ENCODE measurements around the gene COX6B2.
"Not testable (repeated sequence)": the region's sequence is repeated elsewhere in the genome, so short reads cannot be mapped to it uniquely, and the experiment has no call there.

The COX6B2 gene

GRCh38 chr19:55354698-55355212, at the start of gene COX6B2:
TSS of gene COX6B2 (minus strand) at chr19:55354719. CDS start at chr19:55354521, 198 bp downstream.
- no peak within 1 kb of the TSS for H3K27ac ChIP-seq (ENCODE audit: low read length)
- H3K36me3 ChIP-seq (ENCODE audit: insufficient read depth, low read depth, low read length) = no peaks in the 10 kb centered on the region
- no peaks in the 10 kb centered on the region; the same call in 1 of the 2 replicates for H3K4me1 ChIP-seq (ENCODE audit: insufficient read depth, low read length)
- peaks cover 81% of the 10 kb centered on the region for H3K27me3 ChIP-seq (ENCODE audit: insufficient read depth, low read length)
- H3K9me3 ChIP-seq (ENCODE audit: insufficient read depth, low read depth, low read length) = no peaks in the 10 kb centered on the region
- peak within 1 kb of the TSS; percentile 66 for H3K4me3 ChIP-seq (ENCODE audit: low read length)
- peak within 1 kb of the TSS; percentile 34; the same call in 1 of the 2 replicates for H3K9ac ChIP-seq (ENCODE audit: low read depth, low read length)

GRCh38 chr19:55402509-55402908, 48.0 kb upstream of the COX6B2 start:
- no peaks in the 10 kb centered on the region for H3K27me3 ChIP-seq (ENCODE audit: insufficient read depth, low read length)
- no peak overlapping the region for H3K9ac ChIP-seq (ENCODE audit: low read depth, low read length)
- H3K4me1 ChIP-seq (ENCODE audit: insufficient read depth, low read length) = peaks cover 9% of the 10 kb centered on the region
- no peak overlapping the region for H3K4me3 ChIP-seq (ENCODE audit: low read length)
- H3K36me3 ChIP-seq (ENCODE audit: insufficient read depth, low read depth, low read length) = peaks cover 65% of the 10 kb centered on the region
- H3K27ac ChIP-seq (ENCODE audit: low read length) = no peak overlapping the region
- no peaks in the 10 kb centered on the region for H3K9me3 ChIP-seq (ENCODE audit: insufficient read depth, low read depth, low read length)

- H3K4me3 ChIP-seq (ENCODE audit: low read length); H3K27ac ChIP-seq (ENCODE audit: low read length); H3K9ac ChIP-seq (ENCODE audit: low read depth, low read length); H3K9me3 ChIP-seq (ENCODE audit: insufficient read depth, low read depth, low read length); H3K27me3 ChIP-seq (ENCODE audit: insufficient read depth, low read length); H3K4me1 ChIP-seq (ENCODE audit: insufficient read depth, low read length): not testable (repeated sequence)
- H3K36me3 ChIP-seq (ENCODE audit: insufficient read depth, low read depth, low read length) = peaks cover 59% of the 10 kb centered on the region
Observed at GRCh38 chr19:55401390-55401789, 46.9 kb upstream of the COX6B2 start.

- no peaks in the 10 kb centered on the region for H3K9me3 ChIP-seq (ENCODE audit: insufficient read depth, low read depth, low read length)
- H3K9ac ChIP-seq (ENCODE audit: low read depth, low read length) = no peak overlapping the region
- H3K27ac ChIP-seq (ENCODE audit: low read length) = no peak overlapping the region
- H3K4me1 ChIP-seq (ENCODE audit: insufficient read depth, low read length) = no peaks in the 10 kb centered on the region; the same call in 1 of the 2 replicates
- peaks cover 50% of the 10 kb centered on the region for H3K36me3 ChIP-seq (ENCODE audit: insufficient read depth, low read depth, low read length)
- no peaks in the 10 kb centered on the region for H3K27me3 ChIP-seq (ENCODE audit: insufficient read depth, low read length)
- no peak overlapping the region for H3K4me3 ChIP-seq (ENCODE audit: low read length)
Observed at GRCh38 chr19:55400281-55401087, 46.0 kb upstream of the COX6B2 start.

GRCh38 chr19:55398200-55398925, 43.8 kb upstream of the COX6B2 start:
- no peaks in the 10 kb centered on the region for H3K27me3 ChIP-seq (ENCODE audit: insufficient read depth, low read length)
- peaks cover 31% of the 10 kb centered on the region for H3K36me3 ChIP-seq (ENCODE audit: insufficient read depth, low read depth, low read length)
- H3K9ac ChIP-seq (ENCODE audit: low read depth, low read length) = no peak overlapping the region
- no peak overlapping the region for H3K27ac ChIP-seq (ENCODE audit: low read length)
- H3K9me3 ChIP-seq (ENCODE audit: insufficient read depth, low read depth, low read length) = no peaks in the 10 kb centered on the region
- H3K4me1 ChIP-seq (ENCODE audit: insufficient read depth, low read length) = peaks cover 2% of the 10 kb centered on the region; the same call in 1 of the 2 replicates
- no peak overlapping the region for H3K4me3 ChIP-seq (ENCODE audit: low read length)

- H3K27ac ChIP-seq (ENCODE audit: low read length) = peak overlapping the region; percentile 70
- peaks cover 31% of the 10 kb centered on the region for H3K4me1 ChIP-seq (ENCODE audit: insufficient read depth, low read length)
- H3K4me3 ChIP-seq (ENCODE audit: low read length) = peak overlapping the region; percentile 43; the same call in 1 of the 2 replicates
Observed at GRCh38 chr19:55392820-55393761, 38.6 kb upstream of the COX6B2 start.

GRCh38 chr19:55391702-55392615, 37.4 kb upstream of the COX6B2 start:
- Histone ChIP-seq H3K27me3 (ENCODE audit: insufficient read depth, low read length) (no peaks in the 10 kb centered on the region), H3K27ac (ENCODE audit: low read length) (no peak overlapping the region), H3K9ac (ENCODE audit: low read depth, low read length) (peak overlapping the region; percentile 60; the same call in 1 of the 2 replicates), H3K4me1 (ENCODE audit: insufficient read depth, low read length) (peaks cover 40% of the 10 kb centered on the region), H3K36me3 (ENCODE audit: insufficient read depth, low read depth, low read length) (peaks cover 36% of the 10 kb centered on the region), H3K4me3 (ENCODE audit: low read length) (peak overlapping the region; percentile 43), H3K9me3 (ENCODE audit: insufficient read depth, low read depth, low read length) (no peaks in the 10 kb centered on the region)

More at GRCh38 chr19:55392820-55393761, 38.6 kb upstream of the COX6B2 start:
- peak overlapping the region; percentile 60; the same call in 1 of the 2 replicates for H3K9ac ChIP-seq (ENCODE audit: low read depth, low read length)
- H3K27me3 ChIP-seq (ENCODE audit: insufficient read depth, low read length) = no peaks in the 10 kb centered on the region
- H3K9me3 ChIP-seq (ENCODE audit: insufficient read depth, low read depth, low read length) = no peaks in the 10 kb centered on the region
- peaks cover 24% of the 10 kb centered on the region for H3K36me3 ChIP-seq (ENCODE audit: insufficient read depth, low read depth, low read length)

GRCh38 chr19:55391191-55391670, 36.7 kb upstream of the COX6B2 start:
- no peak overlapping the region for H3K27ac ChIP-seq (ENCODE audit: low read length)
- peaks cover 42% of the 10 kb centered on the region for H3K4me1 ChIP-seq (ENCODE audit: insufficient read depth, low read length)
- no peak overlapping the region for H3K4me3 ChIP-seq (ENCODE audit: low read length)
- no peaks in the 10 kb centered on the region for H3K9me3 ChIP-seq (ENCODE audit: insufficient read depth, low read depth, low read length)
- no peak overlapping the region for H3K9ac ChIP-seq (ENCODE audit: low read depth, low read length)
- peaks cover 42% of the 10 kb centered on the region for H3K36me3 ChIP-seq (ENCODE audit: insufficient read depth, low read depth, low read length)
- H3K27me3 ChIP-seq (ENCODE audit: insufficient read depth, low read length) = no peaks in the 10 kb centered on the region

GRCh38 chr19:55390461-55390880, 36.0 kb upstream of the COX6B2 start:
- no peak overlapping the region for H3K9ac ChIP-seq (ENCODE audit: low read depth, low read length)
- no peak overlapping the region for H3K4me3 ChIP-seq (ENCODE audit: low read length)
- peaks cover 42% of the 10 kb centered on the region for H3K4me1 ChIP-seq (ENCODE audit: insufficient read depth, low read length)
- H3K27me3 ChIP-seq (ENCODE audit: insufficient read depth, low read length) = no peaks in the 10 kb centered on the region
- H3K36me3 ChIP-seq (ENCODE audit: insufficient read depth, low read depth, low read length) = peaks cover 42% of the 10 kb centered on the region
- no peaks in the 10 kb centered on the region for H3K9me3 ChIP-seq (ENCODE audit: insufficient read depth, low read depth, low read length)
- no peak overlapping the region for H3K27ac ChIP-seq (ENCODE audit: low read length)
